Measurements from ENCODE around the gene MAP3K10. TPM values are rescaled to one million over a fixed set of nuclear protein-coding genes. Genes with fewer than 3 reads are reported as not detected.

MAP3K10 gene
- total RNA-seq, 1 donor from 2014 or later, result 5.7 TPM

DNA sequence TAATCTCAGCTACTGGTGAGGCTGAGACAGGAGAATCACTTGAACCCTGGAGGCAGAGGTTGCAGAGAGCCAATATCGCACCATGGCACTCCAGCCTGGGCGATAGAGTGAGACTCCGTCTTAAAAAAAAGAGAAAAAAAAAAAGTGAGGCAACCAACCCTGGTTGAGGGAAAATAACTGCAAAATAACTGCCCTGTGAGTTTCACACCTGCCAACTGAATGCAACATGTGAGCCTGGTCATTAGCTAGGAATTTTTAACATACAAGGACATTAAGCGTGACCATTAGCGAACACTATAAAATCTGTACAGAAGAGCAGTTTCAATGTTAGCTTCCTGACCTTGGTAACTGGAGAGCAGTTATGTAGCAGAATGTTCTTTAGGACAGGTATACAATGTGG is 37.6 kb downstream of the MAP3K10 start:
- TF ChIP-seq EZH2 (IDR thresholded peaks at IDR 0.05) (no peak), EZH2phosphoT487 (IDR thresholded peaks at IDR 0.05) (no peak)
- TF ChIP-seq, protein P1, sequence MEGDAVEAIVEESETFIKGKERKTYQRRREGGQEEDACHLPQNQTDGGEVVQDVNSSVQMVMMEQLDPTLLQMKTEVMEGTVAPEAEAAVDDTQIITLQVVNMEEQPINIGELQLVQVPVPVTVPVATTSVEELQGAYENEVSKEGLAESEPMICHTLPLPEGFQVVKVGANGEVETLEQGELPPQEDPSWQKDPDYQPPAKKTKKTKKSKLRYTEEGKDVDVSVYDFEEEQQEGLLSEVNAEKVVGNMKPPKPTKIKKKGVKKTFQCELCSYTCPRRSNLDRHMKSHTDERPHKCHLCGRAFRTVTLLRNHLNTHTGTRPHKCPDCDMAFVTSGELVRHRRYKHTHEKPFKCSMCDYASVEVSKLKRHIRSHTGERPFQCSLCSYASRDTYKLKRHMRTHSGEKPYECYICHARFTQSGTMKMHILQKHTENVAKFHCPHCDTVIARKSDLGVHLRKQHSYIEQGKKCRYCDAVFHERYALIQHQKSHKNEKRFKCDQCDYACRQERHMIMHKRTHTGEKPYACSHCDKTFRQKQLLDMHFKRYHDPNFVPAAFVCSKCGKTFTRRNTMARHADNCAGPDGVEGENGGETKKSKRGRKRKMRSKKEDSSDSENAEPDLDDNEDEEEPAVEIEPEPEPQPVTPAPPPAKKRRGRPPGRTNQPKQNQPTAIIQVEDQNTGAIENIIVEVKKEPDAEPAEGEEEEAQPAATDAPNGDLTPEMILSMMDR (IDR thresholded peaks at IDR 0.05), result no peak
- Histone ChIP-seq H3K9me3 (ENCODE audit: low read depth) (no peaks in the 10 kb centered on the region), H3K27ac (no peak overlapping the region), H4K20me1 (ENCODE audit: low read depth) (no peaks in the 10 kb centered on the region), H3K79me2 (ENCODE audit: low read depth) (no peaks in the 10 kb centered on the region), H3K4me3 (no peak overlapping the region), H3K27me3 (peaks cover 38% of the 10 kb centered on the region), H3K9ac (no peak overlapping the region), H3K36me3 (no peaks in the 10 kb centered on the region), H3K4me2 (no peak overlapping the region), H3F3A (ENCODE audit: low read depth) (no peaks in the 10 kb centered on the region), H3K4me1 (peaks cover 15% of the 10 kb centered on the region), H2AFZ (replicated peaks) (no peak overlapping the region)
- DNase-seq (ENCODE audit: low spot score), result no peak
- H3K4me3 Mint-ChIP-seq, result no peak overlapping the region
- peaks cover 25% of the 10 kb centered on the region for H3K4me1 Mint-ChIP-seq
- peaks cover 19% of the 10 kb centered on the region for H3K27me3 Mint-ChIP-seq (ENCODE audit: insufficient read depth, low read depth)
- no peaks in the 10 kb centered on the region for H3K36me3 Mint-ChIP-seq
- H3K27ac Mint-ChIP-seq, result no peak overlapping the region
- no peaks in the 10 kb centered on the region for H3K9me3 Mint-ChIP-seq

DNA sequence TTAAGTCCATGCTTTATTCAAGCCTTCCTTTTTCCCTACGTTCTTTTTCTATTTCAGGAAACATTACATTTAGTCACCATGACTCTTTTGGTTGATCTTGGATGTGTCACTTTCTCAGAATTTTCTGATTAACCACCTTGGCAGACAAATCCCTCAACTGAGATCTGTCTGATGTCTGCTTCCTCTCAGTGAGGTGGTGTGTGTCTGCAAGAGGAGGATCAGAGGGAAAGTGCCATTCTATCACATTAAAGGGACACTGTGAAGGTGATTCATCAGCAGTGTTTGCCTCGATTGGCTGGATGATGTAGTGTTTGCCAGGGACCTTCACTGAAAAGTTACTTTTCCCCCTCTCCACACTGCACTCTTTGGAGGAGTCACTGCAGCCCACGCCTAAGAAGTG is 38.3 kb downstream of the MAP3K10 start:
- Mint-ChIP-seq H3K4me3 (no peak overlapping the region), H3K27me3 (ENCODE audit: insufficient read depth, low read depth) (peaks cover 19% of the 10 kb centered on the region), H3K9me3 (no peaks in the 10 kb centered on the region), H3K27ac (no peak overlapping the region), H3K4me1 (peaks cover 25% of the 10 kb centered on the region), H3K36me3 (no peaks in the 10 kb centered on the region)
- Histone ChIP-seq H2AFZ (replicated peaks) (no peak overlapping the region), H4K20me1 (ENCODE audit: low read depth) (no peaks in the 10 kb centered on the region), H3K9ac (no peak overlapping the region), H3K36me3 (no peaks in the 10 kb centered on the region), H3K9me3 (ENCODE audit: low read depth) (no peaks in the 10 kb centered on the region), H3K4me3 (no peak overlapping the region), H3K4me2 (no peak overlapping the region), H3K79me2 (ENCODE audit: low read depth) (no peaks in the 10 kb centered on the region), H3K27ac (no peak overlapping the region), H3K4me1 (peaks cover 15% of the 10 kb centered on the region), H3K27me3 (peaks cover 32% of the 10 kb centered on the region), H3F3A (ENCODE audit: low read depth) (no peaks in the 10 kb centered on the region)
- no peak for DNase-seq (ENCODE audit: low spot score)
- TF ChIP-seq EZH2 (IDR thresholded peaks at IDR 0.05), result no peak
- TF ChIP-seq, protein P1 (IDR thresholded peaks at IDR 0.05), result no peak
- TF ChIP-seq EZH2phosphoT487 (IDR thresholded peaks at IDR 0.05), result no peak

DNA sequence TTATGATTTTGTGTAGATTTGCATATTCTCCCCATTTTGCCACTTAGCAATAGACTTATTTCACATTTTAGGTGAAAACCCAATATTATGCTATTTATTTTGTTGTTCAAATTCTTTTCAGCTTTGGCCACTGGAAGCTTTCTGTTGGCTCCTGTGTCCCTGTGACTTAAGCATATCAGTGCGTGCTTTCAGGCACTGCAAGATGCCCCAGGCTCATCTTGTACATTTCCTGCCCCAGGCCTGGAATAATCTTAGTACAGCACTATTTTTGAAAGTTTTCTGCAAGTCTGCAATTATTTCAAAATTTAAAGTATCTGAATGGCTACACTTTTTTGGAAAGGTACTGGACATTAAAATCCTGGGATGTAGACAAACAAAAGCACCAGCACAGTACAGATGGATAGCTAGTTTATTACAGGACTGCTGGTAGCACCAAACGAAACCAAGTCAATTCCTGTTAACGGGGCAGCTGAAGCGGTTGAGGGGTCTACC is 38.7 kb downstream of the MAP3K10 start:
- peaks cover 16% of the 10 kb centered on the region for H3K27me3 Mint-ChIP-seq (ENCODE audit: insufficient read depth, low read depth)
- Histone ChIP-seq H3K27ac (no peak overlapping the region), H3K9me3 (ENCODE audit: low read depth) (no peaks in the 10 kb centered on the region), H3K4me1 (peaks cover 15% of the 10 kb centered on the region), H2AFZ (replicated peaks) (no peak overlapping the region), H3K4me3 (no peak overlapping the region), H3K27me3 (peaks cover 31% of the 10 kb centered on the region), H3K36me3 (no peaks in the 10 kb centered on the region), H4K20me1 (ENCODE audit: low read depth) (no peaks in the 10 kb centered on the region), H3K9ac (no peak overlapping the region), H3K79me2 (ENCODE audit: low read depth) (no peaks in the 10 kb centered on the region), H3F3A (ENCODE audit: low read depth) (no peaks in the 10 kb centered on the region), H3K4me2 (no peak overlapping the region)
- TF ChIP-seq EZH2phosphoT487 (IDR thresholded peaks at IDR 0.05) (no peak), EZH2 (IDR thresholded peaks at IDR 0.05) (no peak)
- TF ChIP-seq, protein P1 (IDR thresholded peaks at IDR 0.05), result no peak
- no peaks in the 10 kb centered on the region for H3K9me3 Mint-ChIP-seq
- no peak for DNase-seq (ENCODE audit: low spot score)
- H3K36me3 Mint-ChIP-seq, result no peaks in the 10 kb centered on the region
- peaks cover 25% of the 10 kb centered on the region for H3K4me1 Mint-ChIP-seq
- H3K4me3 Mint-ChIP-seq, result no peak overlapping the region
- no peak overlapping the region for H3K27ac Mint-ChIP-seq
